Neural cell (in vitro differentiated cells): ENCODE results near the gene KLF5. TPM values are rescaled to one million over a fixed set of nuclear protein-coding genes. Genes with fewer than 3 reads are reported as not detected.

Experiments used
- H2AFZ ChIP-seq: fragments of 200-600, 300-800 bp; sonication (generic), shearing (Covaris generic); 2 replicates; pipeline ENCODE4 v1.6.0; 2014; ENCODE audit warnings: low read depth, mild to moderate bottlenecking, antibody characterized with exemption, low read length, moderate library complexity
- H3F3A ChIP-seq: fragments of 200-600 bp; shearing (Covaris generic); 2 replicates; pipeline ENCODE4 v1.6.1; 2016; ENCODE audit warnings: mild to moderate bottlenecking, moderate library complexity, mixed read lengths, antibody characterized with exemption, low read length; ENCODE audit not compliant: insufficient read depth, poor library complexity, severe bottlenecking
- H3K27ac ChIP-seq: fragments of 200-600, 300-800 bp; sonication (generic), shearing (Covaris generic); 2 replicates; pipeline ENCODE4 v1.5.1; 2014; ENCODE audit warnings: mild to moderate bottlenecking, low read length, moderate library complexity
- H3K27me3 ChIP-seq: fragments of 300-800, 200-600 bp; sonication (generic), shearing (Covaris generic); 2 replicates; pipeline ENCODE4 v1.6.0; 2014; ENCODE audit warnings: mild to moderate bottlenecking, low read depth, low read length, moderate library complexity; ENCODE audit not compliant: insufficient read depth
- H3K36me3 ChIP-seq: fragments of 300-800, 200-600 bp; sonication (generic), shearing (Covaris generic); 2 replicates; pipeline ENCODE4 v1.5.1; 2014; ENCODE audit warnings: mild to moderate bottlenecking, antibody characterized with exemption, low read length, moderate library complexity; ENCODE audit not compliant: insufficient read depth
- H3K4me2 ChIP-seq: fragments of 300-800, 200-600 bp; sonication (generic), shearing (Covaris generic); 2 replicates; pipeline ENCODE4 v1.6.0; 2014; ENCODE audit warnings: mild to moderate bottlenecking, low read length
- H3K4me3 ChIP-seq: fragments of 300-800, 200-600 bp; sonication (generic), shearing (Covaris generic); 2 replicates; pipeline ENCODE4 v1.5.1; 2014; ENCODE audit warnings: mild to moderate bottlenecking, low read length, moderate library complexity
- H3K79me2 ChIP-seq: fragments of 200-600 bp; shearing (Covaris generic); replicated peaks from 2 replicates; pipeline ENCODE4 v1.6.0; 2014; ENCODE audit warnings: mild to moderate bottlenecking, low read length, moderate library complexity; ENCODE audit not compliant: insufficient read depth
- H3K9ac ChIP-seq: fragments of 300-800, 200-600 bp; sonication (generic), shearing (Covaris generic); 2 replicates; pipeline ENCODE4 v1.6.1; 2016; ENCODE audit warnings: mild to moderate bottlenecking, low read length, mixed read lengths
- H3K9me2 ChIP-seq: fragments of 200-600 bp; shearing (Covaris generic); 2 replicates; pipeline ENCODE4 v1.6.1; 2016; ENCODE audit warnings: mild to moderate bottlenecking, low read length, mixed read lengths; ENCODE audit not compliant: insufficient read depth
- H3K9me3 ChIP-seq: fragments of 200-600, 300-800 bp; sonication (generic), shearing (Covaris generic); 2 replicates; pipeline ENCODE4 v1.6.1; 2016; ENCODE audit warnings: mild to moderate bottlenecking, mixed run types, low read length, moderate library complexity, mixed read lengths
- H4K20me1 ChIP-seq: fragments of 200-600 bp; shearing (Covaris generic); 2 replicates; pipeline ENCODE4 v1.6.1; 2016; ENCODE audit warnings: mild to moderate bottlenecking, mixed run types; ENCODE audit not compliant: insufficient read depth
- CTCF ChIP-seq: fragments of 450-650 bp; IDR thresholded peaks from 2 replicates; pipeline ENCODE4 v1.5.1; 2014; ENCODE audit warnings: antibody characterized with exemption, mild to moderate bottlenecking, moderate library complexity; ENCODE audit not compliant: poor library complexity, severe bottlenecking
- EP300 ChIP-seq: fragments of 450-650 bp; conservative IDR thresholded peaks from 2 replicates; pipeline ENCODE4 v1.6.1; 2014; ENCODE audit warnings: antibody characterized with exemption, mild to moderate bottlenecking, moderate library complexity; ENCODE audit not compliant: poor library complexity, severe bottlenecking
- EZH2 ChIP-seq: fragments of 200-600, 300-800 bp; shearing (Covaris generic), sonication (generic); IDR thresholded peaks from 2 replicates; pipeline ENCODE4 v1.6.1; 2014; ENCODE audit warnings: antibody characterized with exemption, low read length, borderline replicate concordance, mild to moderate bottlenecking; ENCODE audit not compliant: insufficient read depth, poor library complexity, severe bottlenecking
- MXI1 ChIP-seq: fragments of 450-650 bp; conservative IDR thresholded peaks from 2 replicates; pipeline ENCODE4 v1.6.1; 2014; ENCODE audit warnings: antibody characterized with exemption, mild to moderate bottlenecking; ENCODE audit not compliant: poor library complexity, severe bottlenecking
- POLR2AphosphoS5 ChIP-seq: IDR thresholded peaks from 2 replicates; pipeline ENCODE4 v1.6.1; 2012
- RAD21 ChIP-seq: fragments of 450-650 bp; conservative IDR thresholded peaks from 2 replicates; pipeline ENCODE4 v1.6.1; 2014; ENCODE audit warnings: antibody characterized with exemption, mild to moderate bottlenecking, moderate library complexity
- REST ChIP-seq: IDR thresholded peaks from 2 replicates; pipeline ENCODE4 v1.6.1; 2012; ENCODE audit warnings: borderline replicate concordance
- SMC3 ChIP-seq: fragments of 450-650 bp; conservative IDR thresholded peaks from 2 replicates; pipeline ENCODE4 v1.6.1; 2014; ENCODE audit warnings: antibody characterized with exemption, mild to moderate bottlenecking, moderate library complexity; ENCODE audit not compliant: poor library complexity
- TAF1 ChIP-seq: IDR thresholded peaks from 2 replicates; pipeline ENCODE4 v1.6.1; 2012; ENCODE audit warnings: low read depth
- polyA plus RNA-seq: library from polyadenylated mRNA; depleted of rRNA; stranded (reverse); fragments of >200 nt; gene quantifications from 2 replicates; pipeline ENCODE4 v1.2.3, GENCODE V29; 2014

The KLF5 gene
- polyA plus RNA-seq, 1 donor from 2014 or later = 0.26 TPM

- no peak overlapping the region for H3K27ac ChIP-seq
- H3K4me2 ChIP-seq = no peak overlapping the region
- no peaks in the 10 kb centered on the region for H3F3A ChIP-seq
- H3K36me3 ChIP-seq = no peaks in the 10 kb centered on the region
- H3K79me2 ChIP-seq = no peaks in the 10 kb centered on the region
- H3K4me3 ChIP-seq = no peak overlapping the region
- no peaks in the 10 kb centered on the region for H3K9me3 ChIP-seq
- no peaks in the 10 kb centered on the region for H3K9me2 ChIP-seq
- no peak for TF ChIP-seq EZH2
- no peak for TF ChIP-seq TAF1
- no peak for TF ChIP-seq RAD21
- TF ChIP-seq MXI1 = no peak
- no peak for TF ChIP-seq POLR2AphosphoS5
- TF ChIP-seq CTCF = no peak
- TF ChIP-seq SMC3 = no peak
- TF ChIP-seq REST = no peak
- TF ChIP-seq EP300 = no peak
- H3K9ac ChIP-seq = no peak overlapping the region
- H2AFZ ChIP-seq = no peak overlapping the region
- H3K27me3 ChIP-seq = no peaks in the 10 kb centered on the region
- no peaks in the 10 kb centered on the region for H4K20me1 ChIP-seq
Observed at GRCh38 chr13:73107481-73107880, 48.7 kb downstream of the KLF5 start.

- Histone ChIP-seq H4K20me1 (no peaks in the 10 kb centered on the region), H2AFZ (no peak overlapping the region), H3K27me3 (no peaks in the 10 kb centered on the region), H3K36me3 (no peaks in the 10 kb centered on the region), H3F3A (no peaks in the 10 kb centered on the region), H3K27ac (no peak overlapping the region), H3K9me3 (no peaks in the 10 kb centered on the region), H3K9ac (no peak overlapping the region), H3K79me2 (no peaks in the 10 kb centered on the region), H3K4me3 (no peak overlapping the region), H3K4me2 (no peak overlapping the region), H3K9me2 (no peaks in the 10 kb centered on the region)
- no peak for TF ChIP-seq EZH2
- no peak for TF ChIP-seq EP300
- TF ChIP-seq TAF1 = no peak
- no peak for TF ChIP-seq CTCF
- TF ChIP-seq POLR2AphosphoS5 = no peak
- TF ChIP-seq RAD21 = no peak
- no peak for TF ChIP-seq SMC3
- no peak for TF ChIP-seq REST
- TF ChIP-seq MXI1 = no peak
Observed at GRCh38 chr13:73107970-73108369, 49.2 kb downstream of the KLF5 start.
